HG02852 (cell line): ENCODE results near the gene SEPTIN6.

ENCODE experiments used
- ATAC-seq: cut with Tn5 transposase; IDR thresholded peaks from one replicate; pipeline ENCODE4 v1.9.1; 2021; ENCODE audit warnings: mild to moderate bottlenecking, moderate library complexity; ENCODE audit not compliant: unreplicated experiment

The SEPTIN6 gene

DNA sequence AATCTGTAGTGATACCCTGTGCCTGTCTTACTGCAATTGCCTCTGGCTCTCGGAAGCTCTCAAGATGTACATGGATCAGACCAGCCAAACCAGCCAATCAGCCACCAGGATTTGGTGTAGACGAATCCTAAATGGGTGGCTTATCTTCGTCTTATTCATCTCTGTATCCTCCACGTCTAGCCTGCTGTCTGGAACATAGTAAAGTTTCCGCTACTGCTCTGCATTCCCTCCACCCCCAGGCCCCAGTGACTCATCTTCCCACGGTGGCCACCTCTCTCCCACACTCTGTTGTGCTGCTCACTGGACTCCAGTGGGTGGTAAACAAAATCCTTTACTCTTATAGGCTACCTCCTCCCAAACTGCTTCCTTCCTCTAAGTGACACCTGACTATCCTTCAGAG, 37.8 kb downstream of the SEPTIN6 start:
- no peak for ATAC-seq

DNA sequence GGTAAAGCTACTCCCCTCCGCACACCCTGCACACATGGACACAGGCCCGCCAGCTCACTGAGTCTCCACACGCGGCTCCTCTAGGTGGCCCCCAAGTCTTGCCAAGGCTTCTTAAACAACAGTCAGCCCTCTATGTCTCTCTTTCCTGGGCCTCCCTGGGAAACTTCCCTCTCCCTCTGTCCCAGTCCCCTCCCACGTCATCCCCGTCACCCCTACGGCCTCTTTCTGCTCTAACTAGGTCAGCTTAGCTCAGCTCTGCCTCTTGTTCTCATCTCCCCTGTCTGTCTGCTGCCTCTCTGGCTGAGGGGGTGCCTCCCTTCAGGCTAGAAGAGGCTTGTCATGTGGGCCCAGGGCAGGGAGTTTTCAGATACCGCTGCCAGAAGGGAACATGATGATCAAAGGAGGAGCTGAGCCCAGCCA, 38.8 kb downstream of the SEPTIN6 start:
- no peak for ATAC-seq

DNA sequence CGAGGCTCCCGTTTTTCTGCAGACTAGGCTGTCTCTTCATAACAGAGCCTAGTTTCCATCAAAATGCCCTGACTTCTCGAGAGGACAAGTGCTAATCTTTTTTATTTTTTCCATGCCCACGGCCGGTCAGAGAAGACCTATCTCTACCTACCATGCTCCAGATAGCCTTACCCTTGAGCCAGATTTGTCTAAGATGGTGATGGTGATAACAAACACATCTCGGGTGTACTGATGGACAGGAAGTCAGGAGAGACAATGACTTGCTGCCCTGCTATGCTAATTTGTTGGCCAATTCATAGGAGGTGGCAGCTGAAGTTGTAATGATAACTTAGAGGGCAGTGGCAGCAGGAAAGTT, 44.6 kb downstream of the SEPTIN6 start:
- ATAC-seq, result peak; percentile 11

DNA sequence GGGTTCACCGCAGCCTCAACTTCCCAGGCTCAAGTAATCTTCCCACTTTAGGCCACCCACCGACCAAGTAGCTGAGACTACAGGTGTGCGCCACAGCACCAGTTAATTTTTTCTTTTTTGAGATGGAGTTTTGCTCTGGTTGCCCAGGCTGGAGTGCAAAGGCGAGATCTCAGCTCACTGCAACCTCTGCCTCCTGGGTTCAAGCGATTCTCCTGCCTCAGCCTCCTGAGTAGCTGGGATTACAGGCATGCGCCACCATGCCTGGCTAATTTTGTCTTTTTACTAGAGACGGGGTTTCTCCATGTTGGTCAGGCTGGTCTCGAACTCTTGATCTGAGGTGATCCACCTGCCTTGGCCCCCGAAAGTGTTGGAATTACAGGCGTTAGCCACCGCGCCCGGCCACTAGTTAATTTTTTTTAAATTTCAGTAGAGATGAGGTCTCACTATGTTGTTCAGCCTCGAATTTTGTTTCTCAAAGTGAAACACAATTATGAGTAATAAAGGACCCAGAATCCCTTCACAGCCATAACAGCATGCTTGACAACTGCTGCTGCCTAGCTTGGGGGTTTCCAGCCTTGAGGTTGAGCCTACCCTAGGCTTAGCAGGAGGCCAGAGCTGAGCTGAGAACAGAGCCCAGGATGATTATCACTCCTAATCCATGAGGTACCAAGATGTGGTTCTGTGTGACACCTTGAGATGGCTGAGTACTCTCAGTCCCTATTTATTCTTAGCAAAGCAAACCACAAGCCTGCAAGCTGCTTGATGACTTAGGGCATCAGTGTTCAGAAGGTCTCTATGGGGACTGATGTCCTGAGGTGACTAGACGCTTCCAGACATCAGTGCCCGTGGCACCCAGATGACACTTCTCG, 45.2 kb downstream of the SEPTIN6 start:
- peak; percentile 95 for ATAC-seq

DNA sequence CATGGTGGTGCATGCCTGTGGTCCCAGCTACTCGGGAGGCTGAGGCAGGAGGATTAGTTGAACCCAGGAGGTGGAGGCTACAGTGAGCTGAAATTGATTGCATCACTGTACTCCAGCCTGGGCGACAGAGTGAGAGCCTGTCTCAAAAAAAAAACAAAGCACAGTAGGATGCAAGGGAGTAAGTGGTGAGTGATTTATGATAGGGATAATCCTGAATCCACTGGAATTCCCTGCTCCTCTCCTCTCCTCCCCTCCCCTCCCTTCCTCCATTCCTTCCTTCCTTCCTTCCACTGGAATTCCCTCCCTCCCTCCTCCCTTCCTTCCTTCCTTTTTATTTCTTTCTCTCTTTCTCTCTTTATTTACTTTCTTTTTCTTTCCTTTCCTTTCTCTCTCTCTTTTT, 45.9 kb downstream of the SEPTIN6 start:
- ATAC-seq, result no peak

DNA sequence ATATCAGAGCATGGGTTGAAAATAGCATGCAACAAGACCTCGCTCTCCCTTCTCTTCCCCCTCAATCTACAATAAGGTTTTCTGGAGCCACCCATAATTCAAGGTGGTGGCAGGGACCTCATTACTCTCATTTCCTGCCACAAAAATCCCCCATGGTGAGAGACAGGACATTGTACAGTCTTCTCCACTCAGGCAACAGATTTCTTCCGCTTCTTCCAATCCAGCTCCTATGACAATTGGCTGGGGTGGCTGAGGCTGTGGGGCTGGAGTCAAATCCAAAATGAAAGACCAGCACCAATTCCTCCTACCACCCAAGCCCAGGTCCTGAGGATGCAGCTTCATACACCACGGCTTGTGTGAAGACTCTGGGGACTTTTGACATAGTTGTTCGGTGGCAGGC, 46.5 kb downstream of the SEPTIN6 start:
- ATAC-seq, result peak; percentile 23

DNA sequence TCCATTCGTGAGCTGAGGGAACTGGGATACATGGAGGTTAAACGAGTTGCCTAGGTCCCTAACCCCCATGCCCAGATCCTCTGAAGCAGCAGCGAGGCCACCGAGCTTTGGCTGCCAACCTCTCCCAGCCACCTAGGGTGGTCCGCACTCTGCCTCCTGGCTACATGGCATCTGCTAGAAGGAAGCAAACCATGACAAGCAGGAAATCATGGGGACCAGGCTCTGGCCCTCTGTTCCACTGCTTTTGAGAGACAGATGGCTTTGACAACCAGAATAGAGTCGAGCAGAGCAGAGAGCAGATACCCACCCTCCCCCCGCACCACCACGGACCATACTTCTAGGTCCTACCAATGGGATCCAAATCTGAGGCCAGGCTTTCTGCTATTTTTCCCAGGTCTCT, 49.3 kb downstream of the SEPTIN6 start:
- no peak for ATAC-seq
